ENCODE results near the gene RBMS3.
"Not testable (repeated sequence)": the region's sequence is repeated elsewhere in the genome, so short reads cannot be mapped to it uniquely, and the experiment has no call there.

The RBMS3 gene

DNA sequence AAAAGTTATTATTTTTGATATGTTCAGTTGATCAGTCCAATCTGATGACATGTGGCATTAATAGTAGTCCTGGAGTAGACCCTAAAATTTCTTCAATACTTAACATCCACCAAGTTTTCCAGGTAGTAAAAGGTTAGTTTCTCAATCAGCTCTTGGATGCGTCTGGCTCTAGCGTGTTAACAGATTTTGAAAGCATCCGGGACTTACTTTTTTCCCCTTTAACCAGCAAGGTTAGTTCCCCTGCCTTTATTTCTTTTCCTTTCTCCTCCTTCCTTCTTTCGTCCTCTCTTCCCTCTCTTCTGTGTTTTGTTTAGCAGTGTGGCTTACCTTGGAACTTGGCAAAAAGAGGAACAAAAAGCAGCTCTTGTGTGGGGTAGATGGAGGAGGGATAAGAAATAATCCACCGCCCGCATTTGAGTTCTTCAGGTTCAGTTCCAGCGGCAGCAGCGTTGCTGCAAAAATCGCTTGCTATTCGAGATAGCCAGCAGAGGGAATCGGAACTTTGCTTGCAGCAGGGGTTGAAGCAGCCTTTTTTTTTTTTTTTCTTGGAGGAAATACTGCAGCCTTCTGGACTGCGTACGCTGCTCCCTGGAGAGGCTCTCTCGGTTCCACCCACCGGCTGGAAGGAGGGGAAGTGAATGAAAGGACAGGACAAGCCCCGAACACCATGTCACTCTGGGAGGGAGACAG, at the start of gene RBMS3:
TSS of gene RBMS3 (plus strand) at position 668 of the 690 bp plus-strand sequence.
- peak; percentile 73 for DNase-seq

DNA sequence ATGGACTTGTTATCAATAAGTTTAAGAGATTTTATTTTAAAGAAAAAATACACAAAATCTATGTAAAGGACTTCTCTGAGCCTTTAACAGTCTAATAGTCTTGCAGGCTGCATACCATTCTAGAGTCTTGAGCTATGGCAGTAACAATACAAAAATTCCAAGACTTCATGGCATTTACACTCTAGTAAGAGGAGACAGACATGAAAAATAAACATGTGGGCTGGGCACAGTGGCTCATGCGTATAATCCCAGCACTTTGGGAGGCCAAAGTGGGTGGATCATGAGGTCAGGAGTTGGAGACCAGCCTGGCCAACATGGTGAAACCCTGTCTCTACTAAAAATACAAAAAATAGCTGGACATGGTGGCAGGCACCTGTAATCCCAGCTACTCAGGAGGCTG, 47.7 kb upstream of the RBMS3 start:
- not testable (repeated sequence) for DNase-seq

DNA sequence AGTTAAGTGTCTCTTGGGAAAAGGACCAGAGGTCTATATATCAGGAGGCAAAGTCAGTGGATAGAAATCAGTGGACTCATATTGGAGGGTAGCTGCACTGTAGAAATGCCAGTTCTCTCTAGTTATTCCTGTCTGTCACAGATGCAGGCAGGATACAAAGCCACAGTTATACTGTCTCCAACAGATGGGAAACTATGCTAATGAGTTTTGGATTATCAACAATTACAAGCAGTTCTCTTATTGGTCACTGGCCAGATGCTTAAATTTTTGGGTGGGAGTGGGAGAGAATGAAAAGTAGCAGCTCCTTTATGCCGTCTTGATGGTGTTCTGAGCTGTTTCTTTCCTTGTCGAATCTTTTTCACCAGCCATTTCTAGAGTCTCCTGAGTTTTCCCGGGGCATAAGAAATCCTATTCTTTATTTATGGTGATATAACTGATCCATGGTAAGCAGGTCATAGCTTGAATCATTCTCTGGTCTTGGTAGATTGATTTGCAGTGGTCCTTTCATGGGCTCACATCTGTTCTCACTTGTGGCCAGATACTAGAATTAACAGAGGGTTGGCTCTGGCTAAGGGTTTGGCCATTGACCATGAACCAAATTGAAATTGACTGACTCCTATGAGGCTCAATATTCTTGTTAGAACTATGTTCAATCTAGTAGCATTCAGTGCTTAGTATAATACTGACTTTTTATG, 44.6 kb upstream of the RBMS3 start:
- no peak for DNase-seq

- no peak for DNase-seq
Observed at GRCh38 chr3:29239376-29239775, 41.5 kb upstream of the RBMS3 start.

DNA sequence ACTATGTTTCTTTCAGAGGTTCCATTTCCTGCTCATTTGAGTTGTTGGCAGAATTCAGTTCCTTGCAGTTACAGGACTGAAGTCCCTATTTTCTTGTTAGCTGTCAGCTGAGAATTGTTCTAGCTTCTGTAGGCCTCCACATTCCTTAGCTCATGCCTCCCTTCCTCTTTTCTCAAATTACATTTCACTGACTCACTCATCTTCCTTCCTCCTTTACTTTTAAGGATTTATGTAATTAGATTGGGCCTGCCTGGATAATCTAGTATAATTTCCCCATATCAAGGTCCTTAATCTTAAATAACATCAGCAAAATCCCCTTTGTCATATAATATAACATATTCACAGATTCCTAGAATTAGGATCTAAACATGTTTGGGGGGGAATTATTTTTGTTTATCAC, 40.6 kb upstream of the RBMS3 start:
- DNase-seq = no peak

DNA sequence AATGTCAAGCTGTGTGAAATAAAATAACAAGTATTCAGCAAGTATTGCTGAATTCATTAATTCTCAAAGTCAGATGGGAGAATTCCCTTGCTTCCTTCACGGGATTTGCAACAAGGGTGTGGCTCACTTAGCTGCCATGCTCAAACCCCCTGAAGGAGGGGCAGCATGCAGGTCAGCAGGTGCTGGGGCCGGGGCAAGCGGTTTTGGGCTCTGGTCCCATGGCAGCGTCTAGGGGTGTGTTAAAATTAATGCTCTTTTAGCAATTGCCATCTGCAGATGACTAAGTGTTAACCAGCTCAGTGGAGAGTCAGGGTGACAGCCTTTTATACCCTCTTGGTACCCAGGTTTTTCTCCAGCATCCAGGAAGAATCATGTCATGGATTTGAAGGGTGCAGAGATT, 40.0 kb upstream of the RBMS3 start:
- no peak for DNase-seq

DNA sequence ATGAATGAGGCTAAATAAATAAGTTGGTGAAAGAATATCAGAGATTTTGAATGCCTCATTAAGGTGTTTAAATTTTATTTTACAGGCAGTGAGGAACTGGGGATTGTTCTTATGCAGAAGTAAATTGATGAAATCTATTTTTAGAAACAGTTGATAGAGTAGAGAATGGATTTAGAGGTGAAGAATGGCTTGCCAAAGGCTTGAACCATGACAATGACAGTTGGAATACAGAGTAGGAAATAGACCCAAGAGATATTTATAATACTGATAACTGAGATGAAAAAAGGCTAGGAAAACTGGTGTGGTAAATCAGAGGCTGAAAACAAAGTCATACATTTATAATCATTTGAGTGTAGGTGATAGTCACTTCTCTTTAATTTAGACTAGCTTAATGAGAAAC, 39.0 kb upstream of the RBMS3 start:
- no peak for DNase-seq

DNA sequence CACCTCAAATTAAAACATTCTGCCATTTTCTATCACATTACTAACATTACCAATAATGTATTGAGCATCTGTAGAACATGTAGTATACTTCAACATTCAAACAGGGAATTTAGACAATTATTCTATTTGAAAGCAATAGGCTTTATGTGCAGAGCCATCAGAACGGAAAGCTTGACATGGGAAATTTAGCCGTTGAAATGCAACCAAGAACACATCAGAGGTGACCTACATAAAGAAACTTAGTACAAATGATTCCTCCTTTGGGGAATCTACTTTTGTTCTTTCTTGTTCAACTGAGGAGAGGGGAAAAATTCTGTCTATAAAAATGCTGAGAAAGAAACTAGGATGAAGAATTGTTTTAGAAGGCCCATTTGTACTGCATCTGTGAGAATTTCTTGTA, 38.6 kb upstream of the RBMS3 start:
- no peak for DNase-seq

GRCh38 chr3:29245441-29245840, 35.4 kb upstream of the RBMS3 start:
- DNase-seq = no peak

DNA sequence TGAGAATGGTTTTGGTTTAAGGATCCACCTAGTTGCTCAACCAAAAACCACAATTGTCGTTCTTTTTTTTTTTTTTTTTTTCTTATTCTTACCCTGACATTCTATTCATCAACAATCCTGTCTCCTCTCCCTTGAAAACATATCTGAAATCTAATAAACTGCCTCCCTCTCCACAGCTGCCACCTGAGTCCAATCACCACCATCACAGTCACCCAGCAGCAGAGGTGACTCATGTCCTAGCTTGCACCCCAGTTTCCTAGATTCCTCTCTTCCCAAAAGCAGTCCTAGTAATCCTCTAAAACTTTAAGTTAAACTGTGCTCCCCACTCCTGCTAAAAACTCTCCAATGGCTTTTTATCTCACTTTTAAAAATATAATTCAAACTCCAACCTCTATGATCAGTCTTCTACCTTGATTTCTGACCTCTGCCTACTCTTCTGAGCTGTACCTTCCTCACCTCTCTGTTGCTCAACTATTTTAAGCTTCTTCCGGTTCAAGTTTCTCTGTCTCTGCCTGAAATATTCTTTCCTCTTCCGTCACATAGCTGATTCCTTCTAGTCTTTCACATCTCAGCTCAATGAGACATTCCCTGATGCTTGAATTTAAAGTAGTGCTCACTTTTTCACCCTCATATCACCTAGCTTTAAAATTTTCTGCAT, 33.7 kb upstream of the RBMS3 start:
- DNase-seq = no peak

DNA sequence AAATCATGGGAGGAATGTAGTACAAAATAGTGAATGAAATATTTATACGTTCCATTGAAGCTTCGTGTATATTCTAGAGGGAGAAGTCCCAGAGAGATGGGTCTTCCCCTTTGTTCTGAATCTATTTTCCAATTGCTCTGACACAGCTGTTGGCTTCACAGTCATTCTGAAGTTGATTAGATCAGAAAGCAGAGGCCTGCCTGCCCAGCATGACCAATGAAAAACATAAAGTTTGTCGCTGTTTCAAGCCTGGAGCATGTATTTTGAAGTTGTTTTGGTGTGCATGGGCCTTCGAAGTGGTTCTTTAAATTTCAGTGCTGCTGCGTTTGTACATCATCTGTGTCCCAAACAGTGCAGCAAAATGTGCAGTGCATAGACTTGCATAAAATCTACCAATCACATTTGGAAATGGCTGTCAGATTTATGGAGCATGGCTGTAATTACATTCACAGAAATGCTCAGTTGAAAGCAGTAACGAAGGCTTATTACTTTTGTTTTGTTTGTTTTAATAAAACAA, 31.0 kb upstream of the RBMS3 start:
- DNase-seq = no peak

GRCh38 chr3:29255854-29256696, 24.8 kb upstream of the RBMS3 start:
- no peak for DNase-seq

GRCh38 chr3:29258161-29258560, 22.7 kb upstream of the RBMS3 start:
- no peak for DNase-seq

GRCh38 chr3:29261119-29261518, 19.8 kb upstream of the RBMS3 start:
- DNase-seq = no peak

DNA sequence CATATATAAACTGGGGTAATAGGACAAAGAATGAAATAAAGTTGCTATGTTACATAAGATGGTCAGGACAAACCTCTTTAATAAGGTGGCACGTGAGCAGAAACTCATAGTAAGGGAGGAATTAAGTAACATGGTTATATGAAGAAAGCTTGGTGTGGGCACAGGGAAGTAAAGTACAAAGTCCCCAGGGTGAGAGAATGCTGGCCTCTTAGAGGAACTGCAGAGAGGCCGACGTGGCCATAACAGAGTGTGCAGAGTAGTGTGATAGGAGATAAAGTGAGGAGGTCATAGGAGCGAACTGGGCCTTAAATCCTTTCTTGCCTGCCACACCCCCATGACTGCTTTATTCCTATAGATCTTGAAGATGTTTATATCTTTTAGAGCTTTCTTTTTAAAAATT, 17.4 kb upstream of the RBMS3 start:
- no peak for DNase-seq

- no peak for DNase-seq
Observed at GRCh38 chr3:29265509-29266072, 15.3 kb upstream of the RBMS3 start.

DNA sequence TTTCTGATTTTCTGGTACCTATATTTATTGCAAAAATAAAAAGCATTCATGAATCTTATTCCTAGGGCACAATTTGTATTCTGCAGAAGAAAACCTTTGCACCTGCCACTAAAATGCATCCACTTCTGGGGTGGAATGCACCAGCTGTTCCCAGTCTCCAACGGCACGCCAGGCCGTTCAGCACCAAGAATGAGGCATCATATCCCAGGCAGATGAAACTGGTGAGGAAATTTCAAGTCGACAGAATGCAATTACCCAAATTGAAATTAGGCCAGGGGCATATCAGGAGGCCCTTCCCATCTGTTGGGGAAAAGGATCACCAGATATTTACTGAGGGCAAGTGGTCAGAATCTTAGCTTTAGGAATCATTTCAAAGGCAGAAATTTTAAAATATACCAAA, 13.6 kb upstream of the RBMS3 start:
- DNase-seq = no peak

DNA sequence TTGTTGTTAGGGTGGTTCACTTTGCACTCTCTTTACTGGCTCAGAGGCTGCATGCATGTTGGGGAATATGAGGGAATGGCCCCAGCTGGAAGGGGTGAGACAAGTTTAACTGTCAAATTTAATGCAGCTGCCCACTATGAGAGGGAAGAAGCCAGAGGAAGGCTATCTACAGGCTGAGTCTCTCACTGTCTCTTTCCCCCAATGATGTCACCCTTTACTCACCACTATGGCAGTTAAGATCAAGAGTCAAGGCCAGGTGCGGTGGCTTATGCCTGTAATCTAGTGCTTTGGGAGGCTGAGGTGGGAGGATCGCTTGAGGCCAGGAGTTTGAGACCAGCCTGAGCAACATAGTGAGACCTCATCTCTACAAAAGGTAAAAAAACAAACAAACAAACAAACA, 12.2 kb upstream of the RBMS3 start:
- DNase-seq = no peak

GRCh38 chr3:29270752-29271151, 10.1 kb upstream of the RBMS3 start:
- DNase-seq = no peak

DNA sequence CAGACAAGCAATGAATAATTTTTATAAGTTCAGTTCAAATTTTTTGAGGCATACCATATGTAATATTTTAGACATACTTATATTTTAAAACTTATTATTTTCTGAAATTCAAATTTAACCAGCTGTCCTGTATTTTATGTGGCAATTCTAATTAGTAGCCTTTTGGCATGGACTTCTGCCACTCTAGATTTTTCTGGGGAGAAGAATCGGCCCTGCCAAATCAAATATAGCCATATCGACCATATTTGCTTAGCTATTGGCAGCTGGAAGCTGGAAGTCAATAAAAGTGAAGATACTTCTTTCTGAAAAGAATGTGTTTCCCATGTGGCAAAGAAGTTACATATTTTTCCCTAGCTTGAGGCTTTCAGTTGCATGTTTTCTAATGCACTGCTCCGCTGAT, 9.4 kb upstream of the RBMS3 start:
- no peak for DNase-seq

DNA sequence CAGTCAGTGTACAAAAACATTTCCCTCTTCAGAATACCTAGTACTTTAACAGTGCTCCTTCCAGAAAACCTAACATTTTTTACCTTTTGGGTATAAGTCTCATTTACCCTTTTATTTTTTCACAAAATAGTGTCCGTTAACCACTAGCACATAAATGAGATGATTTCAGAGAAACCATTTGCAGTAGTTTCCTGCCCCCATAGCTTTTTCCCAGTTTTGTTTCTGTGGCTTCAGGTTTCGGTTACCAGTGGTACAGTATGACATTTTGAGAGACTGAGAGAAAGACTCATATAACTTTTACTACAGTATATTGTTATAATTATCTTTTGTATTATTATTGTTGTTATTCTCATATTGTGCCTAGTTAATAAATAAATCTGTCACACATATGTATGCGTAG, 6.2 kb upstream of the RBMS3 start:
- no peak for DNase-seq

DNA sequence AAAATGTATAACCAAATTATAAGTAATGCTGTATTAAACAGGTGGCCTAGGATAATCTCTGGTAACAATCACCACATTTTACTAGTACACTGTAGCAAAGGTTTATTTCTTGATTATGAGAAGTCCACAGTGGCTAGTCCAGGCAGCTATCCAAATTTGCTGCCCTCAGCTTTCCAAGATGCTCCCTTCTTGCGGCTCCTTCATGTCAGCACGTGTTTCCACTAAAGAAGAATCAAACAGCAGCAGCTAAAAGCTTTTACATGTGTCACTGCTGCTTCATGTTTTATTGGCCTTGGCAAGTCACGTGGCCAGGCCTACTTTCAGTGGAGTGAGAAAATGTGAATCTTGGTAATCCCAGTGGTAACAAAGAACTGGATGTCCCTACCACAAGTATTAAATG, 5.6 kb upstream of the RBMS3 start:
- no peak for DNase-seq

DNA sequence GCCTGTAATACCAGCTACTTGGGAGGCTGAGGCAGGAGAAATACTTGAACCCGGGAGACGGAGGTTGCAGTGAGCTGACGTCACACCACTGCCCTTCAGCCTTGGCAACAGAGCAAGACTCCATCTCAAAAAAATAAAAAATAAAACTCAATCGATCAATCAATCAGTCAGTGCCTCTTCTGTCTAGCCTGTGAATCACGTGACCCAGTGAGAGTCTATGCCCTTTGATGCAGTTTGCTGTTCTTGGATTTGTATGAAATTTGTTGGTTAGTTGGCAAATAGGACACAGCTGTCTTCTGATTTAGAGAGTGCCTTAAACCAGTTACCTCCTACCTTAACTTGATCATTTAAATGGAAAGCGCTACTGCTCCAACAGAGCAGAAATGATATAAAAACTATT, 3.6 kb upstream of the RBMS3 start:
- DNase-seq = no peak

All from hematopoietic multipotent progenitor cell treated with erythropoietin and hydrocortisone succinate and interleukin-3 and kit ligand, for 4 days (in vitro differentiated cells).